OCI-LY1 (cell line): ENCODE results near the gene IGF1R.

Experiments used
- H2AFZ ChIP-seq: fragments of 200-600 bp; sonication (generic), shearing (Covaris generic); 2 replicates; pipeline ENCODE4 v1.6.0; 2014; ENCODE audit warnings: antibody characterized with exemption, mild to moderate bottlenecking, low read length
- H3F3A ChIP-seq: fragments of 200-600 bp; sonication (generic), shearing (Covaris generic); 2 replicates; pipeline ENCODE4 v1.6.0; 2014; ENCODE audit warnings: mild to moderate bottlenecking, antibody characterized with exemption, low read length, moderate library complexity; ENCODE audit not compliant: insufficient read depth
- H3K27ac ChIP-seq: fragments of 200-600 bp; sonication (generic); 2 replicates; pipeline ENCODE4 v1.5.1; 2014; ENCODE audit warnings: low read length, mixed run types, mild to moderate bottlenecking, low read depth; ENCODE audit not compliant: poor library complexity, severe bottlenecking
- H3K27me3 ChIP-seq: fragments of 200-600 bp; sonication (generic); 2 replicates; pipeline ENCODE4 v1.6.0; 2014; ENCODE audit warnings: antibody characterized with exemption, mild to moderate bottlenecking, low read length, moderate library complexity; ENCODE audit not compliant: insufficient read depth
- H3K36me3 ChIP-seq: fragments of 200-600 bp; sonication (generic); 2 replicates; pipeline ENCODE4 v1.6.1; 2014; ENCODE audit warnings: mild to moderate bottlenecking, antibody characterized with exemption, low read length, moderate library complexity, mixed read lengths; ENCODE audit not compliant: insufficient read depth
- H3K4me1 ChIP-seq: fragments of 200-600 bp; sonication (generic); 2 replicates; pipeline ENCODE4 v1.5.1; 2014; ENCODE audit warnings: mild to moderate bottlenecking, low read length, moderate library complexity; ENCODE audit not compliant: insufficient read depth, severe bottlenecking
- H3K4me2 ChIP-seq: fragments of 200-600 bp; sonication (generic), shearing (Covaris generic); 2 replicates; pipeline ENCODE4 v1.6.1; 2014; ENCODE audit warnings: low read length
- H3K4me3 ChIP-seq: fragments of 200-600 bp; sonication (generic); 2 replicates; pipeline ENCODE4 v1.5.1; 2014; ENCODE audit warnings: low read length, low read depth, mild to moderate bottlenecking, mixed read lengths; ENCODE audit not compliant: poor library complexity, severe bottlenecking
- H3K79me2 ChIP-seq: fragments of 200-600 bp; shearing (Covaris generic); 2 replicates; pipeline ENCODE4 v1.6.1; 2016; ENCODE audit warnings: mixed run types, low read length, mixed read lengths; ENCODE audit not compliant: insufficient read depth
- H3K9ac ChIP-seq: fragments of 200-600 bp; sonication (generic), shearing (Covaris generic); 2 replicates; pipeline ENCODE4 v1.6.1; 2014; ENCODE audit warnings: mild to moderate bottlenecking, low read length, mixed read lengths
- H3K9me2 ChIP-seq: fragments of 200-600 bp; sonication (generic), shearing (Covaris generic); 2 replicates; pipeline ENCODE4 v1.6.1; 2014; ENCODE audit warnings: low read depth, mild to moderate bottlenecking, low read length, mixed read lengths
- H3K9me3 ChIP-seq: fragments of 200-600 bp; shearing (Covaris generic); 2 replicates; pipeline ENCODE4 v1.6.1; 2014; ENCODE audit warnings: low read length, mixed read lengths
- H4K20me1 ChIP-seq: fragments of 200-600 bp; sonication (generic), shearing (Covaris generic); 2 replicates; pipeline ENCODE4 v1.6.0; 2016; ENCODE audit warnings: mild to moderate bottlenecking, low read length; ENCODE audit not compliant: insufficient read depth
- CTCF ChIP-seq: fragments of 200-600 bp; sonication (generic), shearing (Covaris generic); IDR thresholded peaks from 2 replicates; pipeline ENCODE4 v1.5.1; 2017; ENCODE audit warnings: mild to moderate bottlenecking, antibody characterized with exemption, low read length, moderate library complexity, mixed read lengths
- EZH2 ChIP-seq: fragments of 200-600 bp; sonication (generic), shearing (Covaris generic); IDR thresholded peaks from 2 replicates; pipeline ENCODE4 v1.8.0; 2017; ENCODE audit warnings: borderline replicate concordance, mixed run types, mild to moderate bottlenecking, antibody characterized with exemption, low read length, moderate library complexity, mixed read lengths

IGF1R gene

GRCh38 chr15:98907927-98908471 lies 259.7 kb downstream of the IGF1R start:
- no peak overlapping the region for H3K4me3 ChIP-seq
- no peak overlapping the region for H3K4me2 ChIP-seq
- H3K27ac ChIP-seq: no peak overlapping the region
- no peaks in the 10 kb centered on the region for H3K36me3 ChIP-seq
- no peak overlapping the region for H3K9ac ChIP-seq
- TF ChIP-seq CTCF (no peak), EZH2 (no peak)
- 0 out of 2 replicates have a peak, but pooled peaks cover 4% of the 10 kb centered on the region for H3K27me3 ChIP-seq
- H3K79me2 ChIP-seq: no peaks in the 10 kb centered on the region
- H3K4me1 ChIP-seq: no peaks in the 10 kb centered on the region
- no peak overlapping the region for H2AFZ ChIP-seq
- no peaks in the 10 kb centered on the region for H3K9me2 ChIP-seq
- H4K20me1 ChIP-seq: no peaks in the 10 kb centered on the region
- no peaks in the 10 kb centered on the region for H3K9me3 ChIP-seq
- no peaks in the 10 kb centered on the region for H3F3A ChIP-seq

- Histone ChIP-seq H3K79me2 (no peaks in the 10 kb centered on the region), H3K9me2 (no peaks in the 10 kb centered on the region), H3K36me3 (no peaks in the 10 kb centered on the region; the same call in 1 of the 2 replicates), H3K4me1 (peaks cover 4% of the 10 kb centered on the region), H3K27ac (no peak overlapping the region), H4K20me1 (no peaks in the 10 kb centered on the region), H3K4me2 (no peak overlapping the region), H3F3A (no peaks in the 10 kb centered on the region), H3K4me3 (no peak overlapping the region), H2AFZ (no peak overlapping the region), H3K9me3 (no peaks in the 10 kb centered on the region), H3K27me3 (0 out of 2 replicates have a peak, but pooled peaks cover 4% of the 10 kb centered on the region), H3K9ac (no peak overlapping the region)
- TF ChIP-seq CTCF (no peak), EZH2 (no peak)
Measured at GRCh38 chr15:98909968-98910885, 261.9 kb downstream of the IGF1R start.

- TF ChIP-seq CTCF (no peak), EZH2 (no peak)
- Histone ChIP-seq H3K27me3 (0 out of 2 replicates have a peak, but pooled peaks cover 4% of the 10 kb centered on the region), H3K4me2 (no peak overlapping the region), H3K9ac (no peak overlapping the region), H4K20me1 (no peaks in the 10 kb centered on the region), H2AFZ (no peak overlapping the region), H3K9me2 (no peaks in the 10 kb centered on the region), H3K4me3 (no peak overlapping the region), H3K9me3 (no peaks in the 10 kb centered on the region), H3K27ac (no peak overlapping the region), H3K4me1 (peaks cover 13% of the 10 kb centered on the region), H3F3A (no peaks in the 10 kb centered on the region), H3K79me2 (no peaks in the 10 kb centered on the region), H3K36me3 (no peaks in the 10 kb centered on the region; the same call in 1 of the 2 replicates)
Measured at GRCh38 chr15:98914626-98915025, 266.3 kb downstream of the IGF1R start.
